Esophagus (tissue), 2 donors: ENCODE measurements around the gene CCDC141. TPM values are rescaled to one million over a fixed set of nuclear protein-coding genes. Genes with fewer than 3 reads are reported as not detected.
"Not testable (repeated sequence)": the region's sequence is repeated elsewhere in the genome, so short reads cannot be mapped to it uniquely, and the experiment has no call there.

Experiments used
- H3K27ac ChIP-seq, 2 donors: one replicate each; pipeline ENCODE4 v1.5.1; 2013; ENCODE audit warnings: low read depth in 2 of 2, mild to moderate bottlenecking in 2 of 2, inconsistent platforms in 1 of 2, low read length in 1 of 2, moderate library complexity in 1 of 2
- H3K27me3 ChIP-seq, 2 donors: one replicate each; pipeline ENCODE4 v1.6.1; 2013; ENCODE audit warnings: low read length in 2 of 2, control low read depth in 1 of 2, mild to moderate bottlenecking in 1 of 2; ENCODE audit not compliant: insufficient read depth in 2 of 2, control insufficient read depth in 1 of 2
- H3K36me3 ChIP-seq, 2 donors: one replicate each; pipeline ENCODE4 v1.6.1; 2013; ENCODE audit warnings: low read length in 1 of 2; ENCODE audit not compliant: control insufficient read depth in 2 of 2, insufficient read depth in 2 of 2
- H3K4me1 ChIP-seq, 2 donors: one replicate each; pipeline ENCODE4 v1.6.1; 2013; ENCODE audit warnings: low read length in 1 of 2; ENCODE audit not compliant: control insufficient read depth in 2 of 2, insufficient read depth in 2 of 2
- H3K4me3 ChIP-seq, 2 donors: one replicate each; pipeline ENCODE4 v1.5.1; 2013; ENCODE audit warnings: low read length in 2 of 2, mild to moderate bottlenecking in 2 of 2, low read depth in 1 of 2, moderate library complexity in 1 of 2
- H3K9me3 ChIP-seq, 2 donors: one replicate each; pipeline ENCODE4 v1.6.1; 2013; ENCODE audit warnings: mild to moderate bottlenecking in 2 of 2, low read depth in 1 of 2, low read length in 1 of 2, moderate library complexity in 1 of 2; ENCODE audit not compliant: control insufficient read depth in 2 of 2, insufficient read depth in 1 of 2
- WGBS, 2 donors: extraction: QIAGEN DNeasy Blood & Tissue Kit; methylation state at CpG; one replicate each; pipeline ENCODE4 v1.1.7; 2013; 5-methylcytosine and 5-hydroxymethylcytosine counted together
- polyA plus RNA-seq, 2 donors: library from polyadenylated mRNA; stranded (reverse); fragments of 200-250 nt; gene quantifications; one replicate each; pipeline ENCODE4 v1.2.3, GENCODE V29; 2013
- donor health status: healthy with polysubstance abuse.
- donor health status: Bipolar disorder and iron deficiency.

CCDC141 gene
- polyA plus RNA-seq, 2 donors, result 0.01 to 0.06 TPM

DNA sequence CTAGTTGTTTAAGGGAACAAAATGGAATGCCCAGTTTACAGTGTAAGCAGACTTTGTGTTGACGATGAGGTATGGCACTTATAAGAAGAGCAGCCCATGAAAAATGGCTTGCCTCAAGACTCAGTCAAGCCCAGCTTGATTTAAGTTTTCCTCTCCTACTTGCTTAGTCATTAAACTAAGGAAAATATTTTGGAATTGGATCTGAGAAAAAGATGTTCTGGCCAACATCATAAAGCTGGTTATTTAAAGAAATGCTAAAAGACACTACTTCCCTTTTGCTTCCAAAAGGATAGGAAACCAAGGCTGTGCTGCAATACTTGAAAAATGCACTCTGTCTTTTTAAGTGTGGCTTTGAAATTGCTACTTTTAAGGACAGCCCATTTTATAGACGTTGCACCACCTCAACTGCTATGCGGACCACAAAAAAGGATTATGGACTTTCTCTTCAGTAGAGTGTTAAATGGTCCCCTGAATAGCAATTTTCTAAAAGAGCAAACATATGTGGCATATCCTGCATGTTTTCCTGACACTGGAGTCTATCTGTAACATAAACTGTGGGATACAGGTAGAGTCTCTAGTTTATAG lies 32.1 kb downstream of the CCDC141 start:
- 56 to 57% methylated on average over 3 of the region's 3 CpGs for WGBS, 2 donors
- Histone ChIP-seq H3K9me3 (no peaks in the 10 kb centered on the region), H3K27ac (no peak overlapping the region), H3K4me3 (no peak overlapping the region), H3K27me3 (no peaks in the 10 kb centered on the region), H3K4me1 (no peaks in the 10 kb centered on the region), H3K36me3 (no peaks in the 10 kb centered on the region)

DNA sequence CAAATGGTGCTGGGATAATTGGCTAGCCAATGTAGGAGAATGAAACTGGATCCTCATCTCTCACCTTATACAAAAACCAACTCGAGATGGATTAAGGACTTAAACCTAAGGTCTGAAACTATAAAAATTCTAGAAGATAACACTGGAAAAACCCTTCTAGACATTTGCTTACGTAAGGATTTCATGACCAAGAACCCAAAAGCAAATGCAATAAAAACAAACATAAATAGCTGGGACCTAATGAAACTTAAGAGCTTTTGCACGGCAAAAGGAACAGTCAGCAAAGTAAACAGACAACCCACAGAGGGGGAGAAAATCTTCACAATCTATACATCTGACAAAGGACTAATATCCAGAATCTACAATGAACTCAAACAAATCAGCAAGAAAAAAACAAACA lies 35.7 kb downstream of the CCDC141 start:
- H3K4me3 ChIP-seq, H3K9me3 ChIP-seq, H3K27ac ChIP-seq, H3K36me3 ChIP-seq, H3K27me3 ChIP-seq, H3K4me1 ChIP-seq: not testable (repeated sequence)
- 75 to 76% methylated on average over 3 of the region's 3 CpGs for WGBS, 2 donors

DNA sequence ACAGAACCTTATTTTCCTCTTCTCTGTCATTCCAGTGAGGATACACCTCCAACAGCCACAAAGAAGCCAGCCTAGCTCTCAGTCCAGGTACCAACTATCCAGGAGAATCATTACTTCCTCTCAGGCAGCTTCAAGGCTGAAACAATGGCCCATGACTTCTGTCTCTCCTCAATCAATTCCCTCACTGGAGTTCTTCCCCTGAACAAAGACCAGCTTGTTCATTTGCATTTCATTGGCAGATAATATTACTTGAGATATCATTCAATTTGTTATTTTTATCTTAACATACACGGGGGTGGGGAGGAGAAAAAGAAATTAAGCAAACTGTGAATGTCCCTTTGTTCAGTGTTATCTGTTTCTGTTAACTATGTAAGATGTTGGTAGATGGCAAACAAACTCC lies 44.0 kb downstream of the CCDC141 start:
- H3K9me3 ChIP-seq, result no peaks in the 10 kb centered on the region
- H3K36me3 ChIP-seq, result no peaks in the 10 kb centered on the region
- WGBS, 2 donors, result 33 to 46% methylated on average over 1 of the region's 1 CpG

DNA sequence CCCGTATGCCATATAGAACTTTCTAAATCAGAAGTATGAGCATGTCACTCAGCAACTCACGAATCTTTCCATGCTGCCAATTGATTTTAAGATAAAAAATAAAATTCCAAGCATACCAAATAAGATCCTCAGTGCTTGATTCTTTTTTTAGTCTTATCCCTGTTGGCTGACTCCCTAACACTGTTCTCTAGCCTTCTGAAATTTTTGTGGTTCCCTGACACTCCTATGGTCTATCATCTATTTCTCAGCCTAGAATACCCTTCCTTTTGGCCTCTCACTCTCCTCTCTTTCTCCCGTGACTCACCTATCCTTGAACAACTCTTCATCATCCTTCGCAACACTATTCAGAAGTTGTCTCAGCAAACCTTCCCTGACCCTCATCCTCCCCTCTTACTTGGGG lies 50.5 kb downstream of the CCDC141 start:
- WGBS, 2 donors, result 74 to 79% methylated on average over 4 of the region's 4 CpGs
- H3K4me1 ChIP-seq, result no peaks in the 10 kb centered on the region
- no peak overlapping the region for H3K4me3 ChIP-seq
- no peaks in the 10 kb centered on the region for H3K9me3 ChIP-seq
- no peak overlapping the region for H3K27ac ChIP-seq
- H3K36me3 ChIP-seq, result no peaks in the 10 kb centered on the region
- no peaks in the 10 kb centered on the region for H3K27me3 ChIP-seq

More for the DNA sequence above, 44.0 kb downstream of the CCDC141 start:
- Histone ChIP-seq H3K4me3 (no peak overlapping the region), H3K27me3 (no peaks in the 10 kb centered on the region), H3K4me1 (no peaks in the 10 kb centered on the region), H3K27ac (no peak overlapping the region)

DNA sequence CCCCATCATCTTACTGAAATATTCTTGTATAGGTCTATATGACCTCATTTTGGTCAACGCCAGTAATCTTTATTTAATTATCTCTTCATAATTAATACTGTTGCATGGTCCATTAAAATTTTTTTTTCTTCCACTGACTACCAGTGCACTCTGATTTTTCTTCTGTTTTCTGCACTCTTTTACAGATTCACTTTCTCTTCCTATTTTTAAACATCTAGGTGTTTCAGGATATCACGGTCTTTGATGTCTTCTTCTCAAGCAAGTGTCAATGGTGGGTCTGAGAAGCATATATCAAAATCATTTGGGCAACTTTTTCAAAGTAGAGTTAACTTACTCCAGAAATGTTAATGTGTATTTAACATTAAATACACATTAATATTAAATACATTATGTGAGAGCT lies 51.4 kb downstream of the CCDC141 start:
- Histone ChIP-seq H3K4me3 (no peak overlapping the region), H3K27ac (no peak overlapping the region), H3K27me3 (no peaks in the 10 kb centered on the region), H3K36me3 (no peaks in the 10 kb centered on the region), H3K4me1 (no peaks in the 10 kb centered on the region), H3K9me3 (no peaks in the 10 kb centered on the region)
- WGBS, 2 donors, result 85 to 86% methylated on average over 2 of the region's 2 CpGs

DNA sequence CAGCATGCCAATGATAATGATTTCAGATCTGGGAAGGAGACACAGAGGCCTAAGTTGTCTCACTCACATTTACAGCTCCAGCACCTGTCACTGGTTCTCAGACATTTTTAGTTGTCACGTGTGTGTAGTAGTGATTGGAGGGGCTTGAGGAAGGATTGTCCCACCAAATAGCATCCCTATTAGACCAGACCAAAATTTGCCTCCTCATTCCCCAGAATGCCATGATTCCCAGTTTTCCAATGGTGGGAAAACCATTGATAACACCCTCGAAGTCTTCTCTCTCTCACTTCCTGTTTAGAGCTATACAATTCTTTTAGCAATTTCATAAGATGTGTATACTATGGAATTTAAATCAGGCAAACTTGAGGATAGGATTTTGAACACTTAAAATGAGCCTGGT lies 52.5 kb downstream of the CCDC141 start:
- Histone ChIP-seq H3K4me1 (no peaks in the 10 kb centered on the region), H3K27ac (no peak overlapping the region), H3K9me3 (no peaks in the 10 kb centered on the region), H3K36me3 (no peaks in the 10 kb centered on the region), H3K4me3 (no peak overlapping the region), H3K27me3 (no peaks in the 10 kb centered on the region)
- WGBS, 2 donors, result 62 to 74% methylated on average over 2 of the region's 2 CpGs

DNA sequence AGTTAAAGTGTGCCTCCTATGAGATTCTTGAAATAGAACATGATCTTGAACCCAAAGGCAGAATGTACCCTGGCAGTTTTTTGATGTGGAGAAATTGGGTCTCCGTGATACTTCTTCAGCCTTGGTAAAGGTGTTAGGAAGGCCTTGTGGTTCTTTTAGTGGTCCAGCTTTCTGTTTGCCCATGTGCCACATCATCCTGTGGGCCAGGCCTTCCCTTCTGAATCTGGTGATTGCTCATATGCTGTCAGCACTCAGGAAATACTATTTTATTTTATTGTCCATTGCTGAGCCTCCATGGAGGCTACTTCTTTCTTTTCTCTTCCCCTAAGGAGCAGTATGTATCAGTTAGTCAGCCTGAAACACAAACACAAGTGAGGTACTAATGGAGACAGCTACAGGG lies 52.9 kb downstream of the CCDC141 start:
- no peaks in the 10 kb centered on the region for H3K27me3 ChIP-seq
- H3K9me3 ChIP-seq, result no peaks in the 10 kb centered on the region
- 87 to 89% methylated on average over 1 of the region's 1 CpG for WGBS, 2 donors
- no peaks in the 10 kb centered on the region for H3K4me1 ChIP-seq
- no peak overlapping the region for H3K27ac ChIP-seq
- H3K36me3 ChIP-seq, result no peaks in the 10 kb centered on the region
- H3K4me3 ChIP-seq, result no peak overlapping the region

DNA sequence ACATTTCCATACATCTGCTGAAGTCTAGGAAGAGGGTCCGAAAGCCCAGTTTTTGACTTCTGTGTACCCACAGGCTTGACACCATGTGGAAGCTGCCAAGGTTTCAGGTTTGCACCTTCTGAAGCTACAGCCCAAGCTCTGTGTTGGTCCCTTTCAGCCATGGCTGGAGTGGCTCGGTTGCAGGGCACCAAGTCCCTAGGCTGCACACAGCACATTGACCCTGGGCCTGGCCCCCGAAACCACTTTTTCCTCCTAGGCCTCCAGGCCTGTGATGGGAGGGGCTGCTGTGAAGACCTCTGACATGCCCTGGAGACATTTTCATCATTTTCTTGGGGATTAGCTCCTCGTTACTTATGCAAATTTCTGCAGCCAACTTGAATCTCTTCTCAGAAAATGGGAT lies 55.7 kb downstream of the CCDC141 start:
- Histone ChIP-seq H3K4me3 (no peak overlapping the region), H3K27ac (no peak overlapping the region), H3K9me3 (no peaks in the 10 kb centered on the region), H3K36me3 (no peaks in the 10 kb centered on the region), H3K4me1 (no peaks in the 10 kb centered on the region), H3K27me3 (no peaks in the 10 kb centered on the region)
- WGBS, 2 donors, result 68 to 69% methylated on average over 4 of the region's 4 CpGs

DNA sequence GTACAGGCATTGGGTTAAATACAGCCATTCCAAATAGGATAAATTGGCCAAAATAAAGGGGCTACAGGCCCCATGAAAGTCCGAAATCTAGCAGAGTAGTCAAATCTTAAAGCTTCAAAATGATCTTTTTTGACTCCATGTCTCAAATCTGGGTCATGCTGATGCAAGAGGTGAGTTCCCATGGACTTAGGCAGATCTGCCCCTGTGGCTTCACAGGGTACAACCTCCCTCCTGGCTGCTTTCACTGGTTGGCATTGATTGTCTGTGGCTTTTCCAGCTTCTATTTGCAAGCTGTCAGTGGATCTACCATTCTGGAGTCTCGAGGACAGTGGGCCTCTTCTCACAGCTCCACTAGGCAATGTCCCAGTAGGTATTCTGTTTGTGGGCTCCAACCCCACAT lies 56.1 kb downstream of the CCDC141 start:
- Histone ChIP-seq H3K36me3 (no peaks in the 10 kb centered on the region), H3K27ac (no peak overlapping the region), H3K4me3 (no peak overlapping the region), H3K9me3 (no peaks in the 10 kb centered on the region), H3K27me3 (no peaks in the 10 kb centered on the region), H3K4me1 (no peaks in the 10 kb centered on the region)
- WGBS, 2 donors, result 67 to 71% methylated on average over 2 of the region's 2 CpGs

DNA sequence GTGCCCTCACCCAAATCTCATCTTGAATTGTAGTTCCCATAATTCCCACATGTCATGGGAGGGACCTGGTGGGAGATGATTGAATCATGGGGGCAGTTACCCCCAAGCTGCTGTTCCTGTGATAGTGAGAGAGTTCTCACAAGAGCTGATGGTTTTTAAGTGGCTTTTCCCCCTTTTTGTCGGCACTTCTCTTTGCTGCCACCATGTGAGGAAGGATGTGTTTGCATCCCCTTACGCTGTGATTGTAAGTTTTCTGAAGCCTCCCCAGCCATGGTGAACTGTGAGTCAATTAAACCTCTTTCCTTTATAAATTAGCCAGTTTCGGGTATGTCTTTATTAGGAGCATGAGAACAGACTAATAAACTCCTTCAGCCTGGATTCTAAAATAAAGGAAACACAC lies 57.2 kb downstream of the CCDC141 start:
- not testable (repeated sequence) for H3K9me3 ChIP-seq, H3K4me3 ChIP-seq, H3K36me3 ChIP-seq, H3K27me3 ChIP-seq, H3K27ac ChIP-seq, H3K4me1 ChIP-seq
- 88 to 89% methylated on average over 3 of the region's 3 CpGs for WGBS, 2 donors
